ENCODE results near the gene NUTM2G.
"Not testable (repeated sequence)": the region's sequence is repeated elsewhere in the genome, so short reads cannot be mapped to it uniquely, and the experiment has no call there.

DNA sequence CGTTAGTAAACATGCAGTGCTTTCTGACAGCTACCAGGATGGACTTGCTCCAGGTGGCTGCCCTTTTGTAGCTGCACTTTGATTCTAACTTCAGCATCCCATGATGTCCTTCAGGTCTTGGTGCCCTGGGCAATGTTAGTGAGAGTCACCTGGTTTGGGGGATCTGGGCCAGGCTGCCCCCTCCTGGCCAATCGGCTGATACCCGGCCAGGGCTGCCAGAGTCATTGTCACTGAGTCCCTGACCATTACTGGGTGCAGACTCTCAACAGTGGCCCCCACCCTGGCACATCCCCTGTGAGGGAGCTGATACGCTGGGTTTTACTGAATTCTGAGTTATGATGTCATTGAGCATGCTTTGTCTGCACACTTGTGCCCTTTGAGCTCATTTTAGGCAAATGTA lies 13.5 kb downstream of the NUTM2G start:
- TF ChIP-seq POLR2AphosphoS5, POLR2A, EP300 (IDR thresholded peaks at IDR 0.05): not testable (repeated sequence)
- TF ChIP-seq, protein P1, sequence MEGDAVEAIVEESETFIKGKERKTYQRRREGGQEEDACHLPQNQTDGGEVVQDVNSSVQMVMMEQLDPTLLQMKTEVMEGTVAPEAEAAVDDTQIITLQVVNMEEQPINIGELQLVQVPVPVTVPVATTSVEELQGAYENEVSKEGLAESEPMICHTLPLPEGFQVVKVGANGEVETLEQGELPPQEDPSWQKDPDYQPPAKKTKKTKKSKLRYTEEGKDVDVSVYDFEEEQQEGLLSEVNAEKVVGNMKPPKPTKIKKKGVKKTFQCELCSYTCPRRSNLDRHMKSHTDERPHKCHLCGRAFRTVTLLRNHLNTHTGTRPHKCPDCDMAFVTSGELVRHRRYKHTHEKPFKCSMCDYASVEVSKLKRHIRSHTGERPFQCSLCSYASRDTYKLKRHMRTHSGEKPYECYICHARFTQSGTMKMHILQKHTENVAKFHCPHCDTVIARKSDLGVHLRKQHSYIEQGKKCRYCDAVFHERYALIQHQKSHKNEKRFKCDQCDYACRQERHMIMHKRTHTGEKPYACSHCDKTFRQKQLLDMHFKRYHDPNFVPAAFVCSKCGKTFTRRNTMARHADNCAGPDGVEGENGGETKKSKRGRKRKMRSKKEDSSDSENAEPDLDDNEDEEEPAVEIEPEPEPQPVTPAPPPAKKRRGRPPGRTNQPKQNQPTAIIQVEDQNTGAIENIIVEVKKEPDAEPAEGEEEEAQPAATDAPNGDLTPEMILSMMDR (IDR thresholded peaks at IDR 0.05), result not testable (repeated sequence)

Data from stomach (tissue), 4 donors.